HG02678 (cell line): ENCODE data around the gene CEPT1.

Experiments used
- ATAC-seq: cut with Tn5 transposase; IDR thresholded peaks from one replicate; pipeline ENCODE4 v1.9.1; 2021; ENCODE audit warnings: mild to moderate bottlenecking, moderate library complexity; ENCODE audit not compliant: unreplicated experiment

The CEPT1 gene

DNA sequence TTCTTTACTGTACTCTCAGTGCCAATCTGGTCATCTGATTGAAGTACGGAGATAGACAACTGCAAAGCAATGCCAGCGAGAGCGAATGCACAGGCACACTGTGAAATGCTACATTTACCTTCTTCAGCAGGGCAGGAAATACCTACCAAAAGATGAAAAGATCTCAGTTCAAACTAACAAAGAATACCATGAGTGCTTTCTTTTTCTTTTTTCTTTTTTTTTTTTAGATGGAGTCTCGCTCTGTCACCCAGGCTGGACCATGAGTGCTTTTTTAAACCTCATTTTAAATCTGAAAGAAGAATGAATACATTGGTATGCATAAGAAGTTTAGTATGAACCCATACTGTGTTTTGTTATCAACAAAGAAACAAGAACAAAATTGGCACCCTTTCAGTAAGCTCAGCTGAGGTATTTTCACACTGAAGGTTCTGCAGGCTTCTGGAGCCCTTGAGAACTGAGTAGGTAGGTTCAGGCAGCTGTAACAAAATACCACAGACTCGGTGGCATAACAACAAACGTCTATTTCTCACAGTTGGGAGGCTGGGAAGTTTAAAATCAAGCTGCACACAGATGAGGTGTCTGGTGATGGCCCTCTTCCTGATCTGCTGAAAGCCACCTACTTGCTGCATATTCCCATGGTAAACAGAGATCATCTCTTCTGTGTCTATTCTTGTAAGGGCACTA is 85.8 kb downstream of the CEPT1 start:
- no peak for ATAC-seq

DNA sequence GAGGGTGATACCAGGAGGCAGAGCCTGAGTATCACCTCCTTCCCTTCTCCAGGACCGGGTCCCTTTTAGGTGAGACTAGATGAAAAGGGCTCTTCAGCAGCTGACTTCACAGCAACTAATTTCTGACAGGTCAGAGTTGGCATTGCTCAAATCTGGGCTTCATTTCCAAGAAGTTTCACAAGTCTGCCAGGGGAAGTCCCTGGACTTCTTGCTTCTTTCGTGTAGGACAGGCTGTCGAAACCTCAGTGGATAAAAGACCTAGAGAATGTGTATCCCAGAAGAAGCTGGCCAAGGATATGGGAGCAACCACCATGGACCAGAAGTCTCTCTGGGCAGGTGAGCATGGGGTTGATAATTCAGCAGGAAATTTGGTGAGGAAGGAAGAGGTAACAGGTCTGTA is 87.4 kb downstream of the CEPT1 start, which contains the start of gene CHI3L2:
Gene CHI3L2, plus strand, starts transcription at position 280 of the 400 bp plus-strand sequence. Its CDS starts 17 bp downstream, at position 297.
- ATAC-seq, result no peak

DNA sequence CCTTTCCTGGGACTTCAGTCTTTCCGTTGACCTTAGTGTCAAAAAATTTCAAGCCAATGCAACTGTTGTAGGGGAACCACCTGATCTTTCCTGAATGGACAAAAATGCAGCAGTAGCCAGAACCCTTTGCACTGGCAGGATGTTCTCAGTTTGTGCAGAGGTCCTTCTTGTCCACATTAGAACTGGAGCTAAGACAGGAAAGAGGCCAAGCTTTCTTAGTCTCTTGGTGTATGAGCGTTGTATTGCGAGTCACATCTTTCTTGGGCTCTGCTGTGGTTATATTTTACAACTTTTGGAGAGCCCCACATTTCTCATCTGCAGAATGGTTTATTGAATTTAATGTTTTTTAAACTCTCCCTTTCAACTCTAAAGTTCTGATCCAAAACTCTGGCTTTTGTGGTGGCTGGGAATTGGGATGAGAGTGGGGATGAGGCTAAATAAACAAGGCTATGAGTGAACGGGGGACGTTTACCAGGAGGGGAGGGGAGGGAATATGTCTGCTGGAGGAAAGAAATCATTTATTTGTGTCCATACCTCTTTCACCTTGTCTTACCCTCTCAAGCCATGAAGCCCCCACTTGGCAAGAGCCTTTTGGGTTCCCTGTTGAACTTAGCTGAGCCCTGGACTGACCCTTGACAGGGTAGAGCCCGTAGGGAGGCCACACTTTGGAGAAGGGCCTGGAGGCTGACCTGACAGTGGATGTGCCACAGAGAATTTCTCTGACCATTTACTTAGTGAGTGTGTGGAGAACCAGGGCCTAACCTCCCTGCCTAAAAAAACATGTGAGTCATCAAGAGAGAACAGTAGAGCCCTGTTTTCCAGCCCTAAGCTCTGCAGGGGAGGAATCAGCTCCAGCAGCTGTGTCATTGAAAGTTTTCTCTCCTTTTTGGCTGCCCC is 88.1 kb downstream of the CEPT1 start:
- ATAC-seq, result no peak

DNA sequence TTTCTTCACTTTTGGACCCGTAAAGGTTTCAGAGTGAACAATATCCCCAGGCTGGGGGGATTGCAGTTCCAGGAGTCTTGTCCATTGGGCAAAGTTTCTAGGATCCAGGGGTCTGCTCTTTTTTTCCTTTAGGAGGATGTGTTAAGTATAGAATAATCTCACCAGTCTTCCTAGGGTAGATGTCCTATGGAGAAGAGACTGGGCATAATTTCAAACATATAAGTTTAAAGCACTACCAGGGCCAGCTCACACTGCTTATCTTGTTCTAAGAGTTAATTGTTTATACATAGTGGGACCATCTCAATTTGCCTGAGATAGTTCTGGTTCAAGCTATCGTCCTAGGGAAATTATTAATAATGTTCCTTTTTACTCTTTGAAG is 88.7 kb downstream of the CEPT1 start:
- ATAC-seq, result no peak

DNA sequence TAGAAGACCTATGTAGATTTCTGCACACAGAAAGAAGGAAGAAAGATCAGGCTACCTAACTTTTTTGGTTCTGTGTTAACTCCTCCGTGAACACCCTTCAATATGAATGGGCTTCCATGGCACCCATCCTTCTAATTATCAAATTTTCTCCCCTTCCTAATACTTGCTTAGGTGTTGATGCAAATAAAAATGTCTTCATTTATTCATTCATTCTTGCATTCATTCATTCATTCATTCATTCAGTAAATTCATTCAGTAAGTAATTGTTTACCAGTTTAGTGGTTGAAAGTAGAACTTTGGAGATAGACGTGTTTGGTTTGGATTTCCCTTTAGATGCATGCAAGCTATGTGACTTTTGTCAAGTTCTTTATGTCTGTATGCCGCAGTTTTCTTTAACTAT is 92.1 kb downstream of the CEPT1 start:
- ATAC-seq, result no peak

DNA sequence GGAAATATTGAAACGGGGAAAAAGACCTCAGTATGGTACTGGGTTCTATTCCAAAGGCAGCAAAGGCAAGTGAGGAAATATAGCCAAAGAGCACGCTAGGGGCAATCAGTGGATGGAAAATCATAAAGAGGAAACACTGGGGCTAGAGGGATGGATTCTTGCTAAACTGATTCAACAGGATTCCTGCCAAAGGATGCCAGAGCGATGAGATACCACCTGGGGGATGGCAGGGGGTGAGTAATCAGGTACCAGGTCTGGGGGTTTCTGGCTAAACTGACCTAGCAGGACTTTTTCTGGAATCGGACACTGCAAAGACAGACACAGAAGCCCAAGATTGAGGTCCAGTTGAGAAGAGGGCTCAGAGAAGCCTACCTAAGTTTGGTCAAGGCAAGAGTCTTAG is 94.2 kb downstream of the CEPT1 start:
- ATAC-seq, result no peak
